ENCODE results near the gene FAM107B.
"Not testable (repeated sequence)": the region's sequence is repeated elsewhere in the genome, so short reads cannot be mapped to it uniquely, and the experiment has no call there.

The FAM107B gene

GRCh38 chr10:14602807-14603533 lies 171.7 kb downstream of the FAM107B start:
- no peak for DNase-seq (ENCODE audit: low read depth in 3 of 3)

DNA sequence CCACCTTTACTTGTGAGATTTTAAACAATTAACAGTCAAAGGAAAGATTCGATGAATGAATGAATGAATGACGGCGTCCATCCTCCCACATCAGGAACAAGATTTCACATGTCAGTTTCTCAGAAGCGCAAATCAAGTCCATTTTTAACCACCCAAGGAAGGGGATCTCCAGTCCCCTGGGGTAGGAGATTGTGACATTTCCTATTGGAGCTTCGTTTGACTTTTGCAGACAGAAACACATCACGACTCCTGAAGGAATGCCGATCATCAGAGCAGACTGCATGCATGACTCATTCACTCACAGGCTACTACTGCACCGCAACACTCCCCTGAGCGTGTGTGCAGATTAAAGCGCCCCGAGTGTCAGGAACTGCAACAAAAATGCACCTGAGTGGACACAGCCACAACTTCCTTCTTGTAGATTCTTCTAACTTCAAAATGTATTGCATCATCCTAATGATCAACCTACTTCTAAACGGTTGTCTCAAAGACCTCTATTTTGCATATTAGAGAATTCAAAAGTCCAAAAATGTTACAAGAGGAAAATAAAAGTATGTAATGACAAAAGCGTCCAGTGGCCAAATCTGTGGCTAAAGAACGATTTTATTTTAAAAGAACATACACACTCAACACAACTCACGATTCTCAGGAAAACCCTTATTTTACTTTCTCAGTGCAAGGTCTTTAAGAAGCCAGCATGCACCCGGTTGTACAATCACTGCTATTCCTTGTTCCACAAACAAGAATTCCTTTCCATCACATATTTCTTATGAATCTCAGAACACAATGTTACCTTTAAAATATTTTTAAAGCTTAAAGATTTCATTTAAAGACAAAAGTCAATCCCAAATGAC lies 172.6 kb downstream of the FAM107B start:
- DNase-seq (ENCODE audit: low read depth in 3 of 3), result peak; percentile 18 to 34 (median 26)

GRCh38 chr10:14601326-14601725 lies 173.4 kb downstream of the FAM107B start:
- no peak for DNase-seq (ENCODE audit: low read depth in 3 of 3)

- no peak for DNase-seq (ENCODE audit: low read depth in 3 of 3)
Observed at GRCh38 chr10:14600065-14600464, 174.6 kb downstream of the FAM107B start.

DNA sequence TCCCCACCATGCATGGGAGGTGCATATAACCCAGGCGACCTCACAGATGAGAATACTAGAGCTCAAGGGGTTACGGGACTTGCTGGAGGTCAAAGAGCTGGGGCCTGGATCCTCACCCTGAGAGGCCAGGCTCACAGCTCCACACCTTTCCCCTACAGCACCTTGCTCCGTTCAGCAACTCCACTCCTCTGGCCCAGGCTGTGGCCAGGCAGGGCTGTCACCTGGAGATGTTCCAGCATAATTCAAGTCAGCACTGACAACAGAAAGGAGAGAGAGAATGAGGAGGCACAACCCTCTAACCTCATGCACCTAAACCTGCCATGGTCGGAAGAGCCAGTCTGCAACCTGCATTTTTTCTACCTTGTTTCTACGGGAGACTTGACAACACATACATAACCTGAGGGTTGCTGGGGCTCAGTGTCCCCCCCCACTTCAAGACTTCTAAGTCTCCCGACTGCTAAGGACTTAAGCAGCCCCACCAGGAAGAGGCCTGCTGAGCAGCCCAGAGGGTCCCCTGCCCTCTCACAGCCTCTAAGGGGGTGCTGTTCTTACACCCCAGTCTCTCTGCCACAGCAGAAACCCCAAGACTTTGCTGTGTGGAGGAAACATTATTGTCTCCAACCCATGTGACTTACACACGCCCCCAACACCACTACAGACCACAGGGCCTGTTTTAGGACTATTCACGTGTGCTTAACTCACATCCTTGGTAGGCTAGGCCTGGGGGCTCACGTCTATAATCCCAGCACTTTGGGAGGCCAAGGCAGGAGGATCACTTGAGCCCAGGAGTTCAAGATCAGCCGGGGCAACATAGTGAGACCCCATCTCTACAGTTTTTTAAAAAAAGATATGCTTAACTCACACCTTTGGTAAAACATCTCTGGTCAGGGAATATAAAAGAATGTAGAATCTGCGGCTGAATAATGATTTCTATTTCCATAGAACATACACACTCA lies 175.6 kb downstream of the FAM107B start:
- no peak for DNase-seq (ENCODE audit: low read depth in 3 of 3)

GRCh38 chr10:14595526-14596182 lies 179.0 kb downstream of the FAM107B start:
- DNase-seq (ENCODE audit: low read depth in 3 of 3), result no peak

GRCh38 chr10:14594878-14595525 lies 179.7 kb downstream of the FAM107B start:
- no peak for DNase-seq (ENCODE audit: low read depth in 3 of 3)

GRCh38 chr10:14593806-14594205 lies 180.9 kb downstream of the FAM107B start:
- DNase-seq (ENCODE audit: low read depth in 3 of 3), result no peak

DNA sequence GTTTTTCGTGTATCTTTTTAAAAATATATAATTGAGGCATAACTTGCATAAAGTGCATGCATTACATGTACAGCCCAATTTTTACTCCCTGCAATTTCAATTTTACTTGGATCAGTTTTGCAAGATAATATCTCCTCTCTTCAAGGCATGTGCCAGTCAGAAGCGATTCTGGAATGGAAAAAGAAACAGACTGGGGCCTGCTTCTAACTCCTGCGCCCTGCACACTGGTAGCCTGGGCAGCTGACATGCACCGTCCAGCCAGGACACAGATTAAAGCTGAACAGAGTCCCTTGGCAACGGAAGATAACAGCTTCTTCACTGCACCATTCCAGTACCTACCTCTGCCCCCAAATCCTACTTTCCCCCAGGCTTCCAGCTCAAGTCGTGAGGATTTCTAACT lies 182.1 kb downstream of the FAM107B start:
- no peak for DNase-seq (ENCODE audit: low read depth in 3 of 3)

DNA sequence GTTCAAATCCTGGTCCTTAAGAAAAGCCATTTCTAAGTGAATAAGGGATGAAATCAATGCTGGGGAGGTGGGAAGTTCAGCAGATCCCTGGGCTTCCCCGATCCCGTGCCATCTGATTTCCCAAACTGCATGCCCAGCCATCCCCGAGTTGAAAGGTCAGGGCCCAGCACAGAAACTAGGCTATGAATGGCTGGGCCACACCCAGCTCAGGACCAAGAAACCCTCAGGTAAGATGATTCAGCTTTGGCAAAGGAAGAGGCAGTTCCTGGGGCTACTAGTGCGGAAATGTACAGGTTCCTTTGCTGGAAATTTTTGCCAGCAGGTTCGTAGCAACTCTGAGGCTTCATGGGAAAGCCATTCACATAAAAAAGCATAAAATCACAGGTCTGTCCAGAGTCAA lies 182.7 kb downstream of the FAM107B start:
- DNase-seq (ENCODE audit: low read depth in 3 of 3), result no peak

DNA sequence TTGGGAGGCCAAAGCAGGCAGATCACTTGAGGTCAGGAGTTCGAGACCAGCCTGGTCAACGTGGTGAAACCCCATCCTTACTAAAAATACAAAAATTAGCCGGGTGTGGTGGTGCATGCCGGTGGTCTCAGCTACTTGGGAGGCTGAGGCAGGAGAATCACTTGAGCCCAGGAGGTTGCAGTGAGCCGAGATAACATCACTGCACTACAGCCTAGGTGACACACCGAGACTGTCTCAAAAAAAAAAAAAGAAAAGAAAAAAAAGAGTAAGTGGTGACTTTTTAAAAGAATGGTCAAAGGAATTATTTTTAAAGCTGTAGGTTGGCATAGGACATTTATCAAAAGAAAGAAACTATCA lies 185.8 kb downstream of the FAM107B start:
- not testable (repeated sequence) for DNase-seq (ENCODE audit: low read depth in 3 of 3)

DNA sequence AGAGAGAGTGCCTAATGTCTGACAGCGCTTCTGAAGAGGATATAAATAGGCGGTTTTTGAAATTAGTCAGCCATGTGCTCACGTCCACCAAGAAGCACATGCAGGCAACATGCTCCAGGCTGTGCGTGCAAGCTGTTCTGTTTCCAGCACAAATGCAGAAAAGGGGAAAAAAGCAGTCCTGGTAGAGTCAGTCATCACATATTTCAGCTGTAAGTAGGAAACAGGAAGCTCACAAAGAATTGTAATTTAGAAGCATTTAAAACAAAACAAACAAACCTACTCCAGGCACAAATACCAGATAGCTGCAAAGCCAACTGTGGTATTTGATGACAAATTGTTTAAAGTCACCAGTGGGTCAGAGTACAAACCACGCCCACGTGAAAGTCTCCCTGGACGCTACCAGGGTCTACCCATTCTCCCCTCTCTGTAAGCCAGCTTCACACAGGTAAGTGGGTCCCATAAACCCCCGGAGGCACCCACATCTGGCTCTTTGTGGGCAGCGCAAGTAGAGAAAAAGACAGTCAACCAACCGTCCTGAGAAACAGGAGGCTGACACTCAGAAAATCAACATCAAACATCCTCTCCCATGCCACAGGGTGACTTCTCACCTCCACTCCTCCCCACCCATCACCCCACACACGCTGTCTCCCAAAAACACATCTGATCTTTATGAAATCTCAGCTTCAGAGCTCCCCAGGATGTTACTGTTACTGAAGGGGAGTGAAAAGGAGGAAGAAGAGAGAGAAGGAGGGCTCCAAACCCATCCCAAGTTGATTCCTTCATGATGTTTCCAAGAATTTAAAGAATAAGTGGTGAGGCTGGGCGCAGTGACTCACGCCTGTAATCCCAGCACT lies 186.4 kb downstream of the FAM107B start:
- no peak for DNase-seq (ENCODE audit: low read depth in 3 of 3)

DNA sequence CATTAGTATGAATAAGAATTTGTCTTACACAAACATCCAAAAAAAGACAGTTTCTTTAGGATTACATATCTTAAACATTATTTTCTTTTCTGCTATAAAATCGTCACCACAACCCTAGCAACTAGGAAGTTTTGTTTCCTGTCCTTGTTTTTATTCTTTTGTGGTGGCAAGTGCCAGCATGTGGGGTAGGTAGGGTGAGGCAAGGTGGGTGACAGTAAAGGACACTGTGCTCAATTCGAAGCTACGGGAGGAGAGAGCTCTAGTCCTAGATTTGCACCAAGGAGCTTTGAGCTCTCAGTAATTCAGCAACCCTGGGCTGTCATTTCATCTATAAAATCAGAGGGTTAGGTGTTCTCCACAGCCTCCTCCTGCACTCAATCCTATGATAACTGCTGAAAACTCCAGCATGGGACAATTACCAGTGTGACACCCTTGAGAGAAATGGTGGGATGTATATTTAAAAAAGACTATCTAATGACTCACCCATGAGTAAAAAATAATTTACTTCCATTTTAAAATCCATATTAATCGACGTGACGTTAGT lies 187.1 kb downstream of the FAM107B start:
- no peak for DNase-seq (ENCODE audit: low read depth in 3 of 3)

DNA sequence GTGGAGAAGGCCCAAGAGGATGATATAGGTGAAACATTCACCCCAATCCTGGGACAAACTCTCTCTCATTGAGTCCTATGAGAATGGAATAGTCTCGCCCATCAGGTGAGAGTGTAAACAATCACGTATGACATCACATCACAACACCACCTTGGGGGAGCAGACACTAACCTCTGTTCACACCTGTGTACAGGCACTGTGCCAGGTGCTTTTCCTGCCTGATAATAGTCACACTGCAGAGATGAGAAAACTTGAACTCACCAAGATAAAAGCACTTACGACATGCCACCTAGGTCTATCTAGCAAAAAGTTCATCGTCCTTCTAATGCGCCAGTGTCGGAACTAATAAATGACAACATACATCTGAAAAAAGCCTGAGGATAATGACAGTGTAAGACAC lies 187.8 kb downstream of the FAM107B start:
- no peak for DNase-seq (ENCODE audit: low read depth in 3 of 3)

- DNase-seq (ENCODE audit: low read depth in 3 of 3), result no peak
Observed at GRCh38 chr10:14585287-14586193, 189.2 kb downstream of the FAM107B start.

DNA sequence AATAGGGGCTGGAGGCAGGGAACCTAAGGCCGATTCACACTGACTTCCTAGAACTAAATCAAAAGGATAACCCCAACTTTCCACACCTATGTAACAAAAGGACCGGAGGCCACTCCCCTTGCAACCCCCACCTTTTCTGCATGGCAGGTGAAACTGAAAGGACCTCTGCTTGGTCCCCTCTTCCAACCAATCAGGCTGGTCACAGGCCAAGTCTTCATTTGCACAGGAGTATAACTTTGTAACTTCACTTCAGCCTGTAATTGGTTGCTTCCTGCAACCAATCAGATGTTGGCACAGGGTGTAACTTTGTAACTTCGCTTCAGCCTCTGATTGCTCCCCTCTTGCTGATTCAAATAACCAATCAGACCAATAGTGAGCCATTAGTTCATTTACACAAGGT lies 190.0 kb downstream of the FAM107B start:
- DNase-seq (ENCODE audit: low read depth in 3 of 3), result no peak

- DNase-seq (ENCODE audit: low read depth in 3 of 3), result no peak
Observed at GRCh38 chr10:14583967-14584366, 190.7 kb downstream of the FAM107B start.

DNA sequence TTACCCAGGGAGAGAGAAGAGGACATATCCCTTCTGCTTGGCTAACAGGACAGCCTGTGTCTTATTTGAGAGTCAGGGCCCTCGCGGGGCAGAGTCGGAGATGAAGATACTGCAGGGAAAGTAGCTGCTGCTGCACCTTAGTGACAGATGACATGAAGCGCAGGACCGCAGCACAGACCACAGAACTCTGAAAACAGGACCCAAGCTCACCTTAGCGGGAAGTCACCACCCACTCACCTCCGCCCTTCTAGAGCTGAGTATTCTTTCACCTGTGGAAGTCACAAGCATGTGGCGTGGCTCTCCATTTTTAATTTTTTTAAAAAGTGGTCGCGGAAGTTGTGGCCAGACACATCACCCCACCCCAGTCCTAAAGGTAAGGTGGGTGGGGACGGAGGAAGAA lies 191.4 kb downstream of the FAM107B start:
- peak in 2 of 3 experiments; percentile 72 to 74 for DNase-seq (ENCODE audit: low read depth in 3 of 3)
